NCI-H1105 treated with DMSO at 0.1 percent for 48 hours (cell line): ENCODE measurements around the gene DIO3.
"Not testable (repeated sequence)": the region's sequence is repeated elsewhere in the genome, so short reads cannot be mapped to it uniquely, and the experiment has no call there.

Source experiments
- DNase-seq: peaks from one replicate; lab custom pipeline; 2025; lab: John Stamatoyannopoulos, UW

The DIO3 gene

GRCh38 chr14:101542391-101542790, 18.9 kb upstream of the DIO3 start:
- DNase-seq = no peak

- no peak for DNase-seq
Observed at GRCh38 chr14:101543814-101544213, 17.5 kb upstream of the DIO3 start.

GRCh38 chr14:101544550-101544949, 16.7 kb upstream of the DIO3 start:
- DNase-seq = no peak

GRCh38 chr14:101546706-101547105, 14.6 kb upstream of the DIO3 start:
- no peak for DNase-seq

- DNase-seq = no peak
Observed at GRCh38 chr14:101547107-101547738, 14.1 kb upstream of the DIO3 start.

GRCh38 chr14:101547961-101548669, 13.2 kb upstream of the DIO3 start:
- DNase-seq = no peak

- DNase-seq = no peak
Observed at GRCh38 chr14:101548710-101549109, 12.6 kb upstream of the DIO3 start.

- no peak for DNase-seq
Observed at GRCh38 chr14:101549154-101549553, 12.1 kb upstream of the DIO3 start.

GRCh38 chr14:101550202-101550912, 10.9 kb upstream of the DIO3 start:
- DNase-seq = not testable (repeated sequence)

GRCh38 chr14:101551729-101552595, 9.3 kb upstream of the DIO3 start:
- no peak for DNase-seq

GRCh38 chr14:101552786-101553231, 8.5 kb upstream of the DIO3 start:
- DNase-seq = no peak

GRCh38 chr14:101553393-101553792, 7.9 kb upstream of the DIO3 start:
- no peak for DNase-seq

- no peak for DNase-seq
Observed at GRCh38 chr14:101553931-101554330, 7.4 kb upstream of the DIO3 start.

GRCh38 chr14:101554991-101555668, 6.2 kb upstream of the DIO3 start:
- DNase-seq = no peak

GRCh38 chr14:101555669-101556043, 5.6 kb upstream of the DIO3 start:
- DNase-seq = not testable (repeated sequence)

- DNase-seq = no peak
Observed at GRCh38 chr14:101556131-101556530, 5.2 kb upstream of the DIO3 start.

- DNase-seq = no peak
Observed at GRCh38 chr14:101556566-101557320, 4.6 kb upstream of the DIO3 start.

- DNase-seq = no peak
Observed at GRCh38 chr14:101557321-101557695, 4.0 kb upstream of the DIO3 start.

- DNase-seq = no peak
Observed at GRCh38 chr14:101557811-101558738, 3.2 kb upstream of the DIO3 start.

- no peak for DNase-seq
Observed at GRCh38 chr14:101558739-101559240, 2.5 kb upstream of the DIO3 start.
